Skeletal muscle satellite cell (primary cell): ENCODE results near the gene TMEM30A.

Experiments used
- H3K27me3 ChIP-seq: 2 replicates; pipeline ENCODE4 v1.7.0; 2013; ENCODE audit warnings: low read length; ENCODE audit not compliant: control insufficient read depth, insufficient read depth
- H3K36me3 ChIP-seq: 2 replicates; pipeline ENCODE4 v1.7.0; 2013; ENCODE audit warnings: mild to moderate bottlenecking, control low read depth, low read length; ENCODE audit not compliant: insufficient read depth
- H3K4me1 ChIP-seq: 2 replicates; pipeline ENCODE4 v1.7.0; 2013; ENCODE audit warnings: low read length; ENCODE audit not compliant: control insufficient read depth, insufficient read depth
- H3K4me2 ChIP-seq: 2 replicates; pipeline ENCODE4 v1.7.0; 2013; ENCODE audit warnings: mild to moderate bottlenecking, low read length
- H3K4me3 ChIP-seq: 2 replicates; pipeline ENCODE4 v1.7.0; 2013; ENCODE audit warnings: low read length
- H3K9ac ChIP-seq: 2 replicates; pipeline ENCODE4 v1.7.0; 2013; ENCODE audit warnings: mild to moderate bottlenecking, low read depth, low read length, moderate library complexity
- H3K9me3 ChIP-seq: replicated peaks from 2 replicates; pipeline ENCODE4 v1.7.0; 2013; ENCODE audit warnings: mild to moderate bottlenecking, control low read depth, low read length

Gene TMEM30A

DNA sequence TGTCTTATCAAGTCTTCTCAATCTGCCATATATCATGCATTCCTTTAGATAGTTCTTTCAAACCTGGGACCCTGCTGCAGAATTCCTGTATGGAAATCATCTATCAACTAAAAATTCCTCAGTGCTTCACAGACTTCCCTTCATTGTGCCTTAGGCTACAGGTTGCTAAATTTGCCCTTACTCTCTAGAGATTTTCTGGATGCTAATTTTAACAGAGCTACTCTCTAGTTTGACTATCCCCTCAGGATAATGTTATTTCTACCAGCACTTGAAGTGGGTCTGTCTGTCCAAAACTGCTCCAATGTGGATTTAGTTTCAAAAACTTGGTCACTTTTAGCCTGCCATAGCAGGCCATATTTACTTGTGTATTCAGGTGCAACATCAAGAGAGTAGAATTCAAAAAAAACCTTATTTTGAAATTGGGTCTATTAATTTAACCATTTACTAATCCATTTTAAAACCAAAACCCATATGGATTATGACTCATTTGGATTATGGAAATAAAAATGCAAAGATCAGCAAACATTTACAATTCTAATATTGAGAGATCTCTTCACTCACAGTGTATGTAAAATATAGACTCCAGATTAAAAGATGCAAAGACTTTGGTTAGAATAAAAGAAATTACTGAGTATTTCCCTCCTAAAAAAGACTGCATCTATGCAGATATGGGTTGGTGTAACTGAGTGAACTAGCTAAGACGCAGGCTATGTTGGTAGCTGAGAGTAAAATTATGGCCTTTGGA is 27.1 kb downstream of the TMEM30A start:
- Histone ChIP-seq H3K9me3 (no peaks in the 10 kb centered on the region), H3K4me3 (no peak overlapping the region), H3K4me1 (no peaks in the 10 kb centered on the region), H3K36me3 (peaks cover 28% of the 10 kb centered on the region), H3K4me2 (no peak overlapping the region), H3K9ac (no peak overlapping the region), H3K27me3 (no peaks in the 10 kb centered on the region)

DNA sequence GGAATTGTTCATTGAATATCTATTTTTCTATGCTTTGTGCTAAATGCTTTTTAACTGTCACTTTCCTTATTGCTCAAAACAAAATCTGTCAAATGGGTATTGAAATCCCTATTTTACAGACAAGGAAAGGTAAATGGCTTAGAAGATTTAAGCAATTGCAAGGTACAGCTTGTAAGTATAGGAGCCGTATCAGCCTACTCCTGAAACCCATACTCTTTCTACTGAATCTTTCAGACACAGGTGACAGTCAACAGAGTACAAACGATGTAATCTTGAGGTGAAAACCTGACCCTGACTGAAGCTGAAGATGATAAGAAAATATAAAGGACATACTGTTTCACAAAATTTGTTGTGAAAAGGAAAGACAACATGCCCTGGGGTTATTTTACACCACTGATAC is 34.0 kb downstream of the TMEM30A start:
- no peak overlapping the region for H3K9ac ChIP-seq

GRCh38 chr6:75249837-75250236 is 34.8 kb downstream of the TMEM30A start:
- Histone ChIP-seq H3K9ac (no peak overlapping the region), H3K36me3 (peaks cover 7% of the 10 kb centered on the region), H3K4me2 (no peak overlapping the region), H3K27me3 (no peaks in the 10 kb centered on the region), H3K4me1 (no peaks in the 10 kb centered on the region), H3K4me3 (no peak overlapping the region), H3K9me3 (no peaks in the 10 kb centered on the region)

More for the DNA sequence above, 34.0 kb downstream of the TMEM30A start:
- H3K4me1 ChIP-seq = no peaks in the 10 kb centered on the region
- no peak overlapping the region for H3K4me3 ChIP-seq
- no peaks in the 10 kb centered on the region for H3K9me3 ChIP-seq
- peaks cover 9% of the 10 kb centered on the region for H3K36me3 ChIP-seq
- H3K27me3 ChIP-seq = no peaks in the 10 kb centered on the region
- H3K4me2 ChIP-seq = no peak overlapping the region

- H3K9me3 ChIP-seq = no peaks in the 10 kb centered on the region
- H3K4me2 ChIP-seq = no peak overlapping the region
- H3K4me3 ChIP-seq = no peak overlapping the region
- peaks cover 4% of the 10 kb centered on the region for H3K4me1 ChIP-seq
- no peaks in the 10 kb centered on the region for H3K27me3 ChIP-seq
- H3K9ac ChIP-seq = no peak overlapping the region
- H3K36me3 ChIP-seq = peaks cover under 1% of the 10 kb centered on the region
These were observed 38.2 kb downstream of the TMEM30A start for GRCh38 chr6:75246386-75246785.

- Histone ChIP-seq H3K36me3 (peaks cover 12% of the 10 kb centered on the region), H3K4me2 (peak overlapping the region; percentile 83), H3K4me3 (peak overlapping the region; percentile 86), H3K9ac (peak overlapping the region; percentile 96), H3K4me1 (peaks cover 4% of the 10 kb centered on the region), H3K27me3 (no peaks in the 10 kb centered on the region), H3K9me3 (no peaks in the 10 kb centered on the region)
These were observed 40.5 kb downstream of the TMEM30A start for GRCh38 chr6:75244063-75244584.

DNA sequence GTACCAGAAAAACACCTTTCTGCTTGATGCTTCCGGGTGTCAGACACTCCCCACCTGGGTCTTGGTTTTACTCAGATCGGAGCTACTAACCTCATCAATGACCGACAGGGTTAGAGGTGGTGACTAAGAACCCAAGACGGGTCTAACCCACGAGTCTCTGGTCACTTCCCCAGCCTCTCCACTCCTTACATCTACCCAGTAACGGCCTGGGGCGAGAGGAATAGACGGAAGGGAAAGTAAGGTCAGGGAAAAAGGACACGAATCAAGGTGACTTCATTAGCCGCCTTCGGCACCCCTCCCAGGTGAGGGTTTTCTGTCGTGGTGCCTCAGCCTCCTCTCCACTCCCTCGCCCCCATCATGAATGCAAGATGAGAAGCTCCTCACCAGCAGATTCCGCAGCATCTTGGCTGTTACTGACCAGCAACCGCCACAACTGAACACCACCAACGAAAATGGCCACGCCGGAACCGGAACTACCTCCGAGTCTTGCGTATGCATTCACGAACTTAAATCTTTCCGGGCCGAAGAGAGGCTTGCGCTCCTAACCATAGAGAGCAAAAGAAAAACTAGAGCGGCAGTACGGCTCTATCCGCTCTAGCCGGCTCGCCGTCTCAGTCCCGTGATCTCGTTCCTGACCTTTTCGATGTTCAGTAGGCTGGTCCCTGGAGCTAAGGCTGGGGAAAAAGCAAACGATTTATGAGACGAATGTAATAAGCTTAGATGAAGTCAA is 41.1 kb downstream of the TMEM30A start, which contains the start of gene COX7A2:
Gene COX7A2 (minus strand): TSS at position 469 of the 730 bp plus-strand sequence. CDS start 67 bp downstream, at position 402.
- Histone ChIP-seq H3K36me3 (peaks cover 17% of the 10 kb centered on the region), H3K27me3 (no peaks in the 10 kb centered on the region), H3K4me1 (peaks cover 4% of the 10 kb centered on the region), H3K9ac (peak within 1 kb of the TSS; percentile 96), H3K4me2 (peak within 1 kb of the TSS; percentile 83), H3K4me3 (peak within 1 kb of the TSS; percentile 86), H3K9me3 (no peaks in the 10 kb centered on the region)

DNA sequence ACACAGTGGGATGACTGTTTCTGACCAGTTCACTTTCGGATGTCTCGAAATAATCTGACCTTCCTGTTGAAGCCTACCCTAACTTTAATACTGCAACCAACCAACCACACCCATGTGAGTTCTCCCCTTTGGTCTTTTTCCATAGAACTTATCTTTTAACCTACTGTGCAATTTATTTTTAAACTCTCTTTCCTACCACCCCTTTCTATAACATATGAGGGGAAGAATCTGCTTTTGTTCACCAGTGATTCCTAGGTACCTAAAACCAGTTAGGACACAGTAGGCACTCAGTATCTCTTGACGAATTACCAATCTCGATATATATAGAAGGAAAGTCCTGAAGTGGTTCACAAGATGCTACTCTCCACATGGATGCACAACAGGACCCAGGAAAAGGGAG is 48.0 kb downstream of the TMEM30A start:
- peaks cover 31% of the 10 kb centered on the region for H3K36me3 ChIP-seq
- no peak overlapping the region for H3K4me2 ChIP-seq
- H3K9me3 ChIP-seq = no peaks in the 10 kb centered on the region
- H3K9ac ChIP-seq = no peak overlapping the region
- H3K4me1 ChIP-seq = no peaks in the 10 kb centered on the region
- no peak overlapping the region for H3K4me3 ChIP-seq
- no peaks in the 10 kb centered on the region for H3K27me3 ChIP-seq

- no peaks in the 10 kb centered on the region for H3K9me3 ChIP-seq
- no peaks in the 10 kb centered on the region for H3K27me3 ChIP-seq
- no peaks in the 10 kb centered on the region for H3K4me1 ChIP-seq
- no peak overlapping the region for H3K4me3 ChIP-seq
- peaks cover 25% of the 10 kb centered on the region for H3K36me3 ChIP-seq
- no peak overlapping the region for H3K4me2 ChIP-seq
- H3K9ac ChIP-seq = no peak overlapping the region
These were observed 49.3 kb downstream of the TMEM30A start for GRCh38 chr6:75235271-75235670.

DNA sequence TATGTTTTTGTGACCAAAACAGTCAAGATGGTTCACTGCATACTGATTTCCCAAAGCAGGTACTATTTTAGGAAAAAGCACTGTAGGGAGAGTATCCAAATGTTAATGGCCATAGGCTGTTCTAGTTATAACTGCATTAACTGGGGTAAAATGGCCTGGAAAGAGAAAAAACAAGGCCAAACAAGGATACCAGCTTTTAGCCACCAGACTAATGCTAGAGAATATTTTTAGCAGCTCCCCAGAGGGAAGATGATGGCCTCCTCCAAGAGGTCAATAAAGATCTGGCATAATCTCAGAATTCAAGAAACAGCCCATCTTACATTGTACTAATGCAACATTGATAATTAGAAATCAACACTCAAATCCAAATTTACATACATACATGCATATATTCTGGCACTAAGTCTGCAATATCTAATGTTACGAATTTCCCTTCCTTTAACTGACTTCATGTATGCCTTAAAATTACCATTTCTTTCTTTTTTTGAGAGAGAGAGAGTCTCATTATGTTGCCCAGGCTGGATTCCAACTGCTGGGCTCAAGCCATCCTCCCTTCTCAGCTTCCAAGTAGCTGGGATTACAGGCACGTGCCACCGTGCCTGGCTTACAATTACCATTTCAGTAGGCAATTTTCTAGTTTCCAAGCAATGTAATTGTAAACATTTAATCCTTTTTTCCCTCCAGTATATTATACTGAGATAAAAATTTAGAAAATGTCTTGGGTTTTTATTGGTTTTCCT is 50.3 kb downstream of the TMEM30A start:
- no peak overlapping the region for H3K9ac ChIP-seq
- H3K9me3 ChIP-seq = no peaks in the 10 kb centered on the region
- no peaks in the 10 kb centered on the region for H3K27me3 ChIP-seq
- no peaks in the 10 kb centered on the region for H3K4me1 ChIP-seq
- peaks cover 21% of the 10 kb centered on the region for H3K36me3 ChIP-seq
- no peak overlapping the region for H3K4me3 ChIP-seq
- no peak overlapping the region for H3K4me2 ChIP-seq

- Histone ChIP-seq H3K9ac (no peak overlapping the region), H3K27me3 (no peaks in the 10 kb centered on the region), H3K36me3 (peaks cover 13% of the 10 kb centered on the region), H3K4me2 (no peak overlapping the region), H3K4me1 (no peaks in the 10 kb centered on the region), H3K9me3 (no peaks in the 10 kb centered on the region), H3K4me3 (no peak overlapping the region)
These were observed 51.4 kb downstream of the TMEM30A start for GRCh38 chr6:75233092-75233615.
